ENCODE results near the gene ZNF205.
"Not testable (repeated sequence)": the region's sequence is repeated elsewhere in the genome, so short reads cannot be mapped to it uniquely, and the experiment has no call there.

- TF ChIP-seq CTCF (conservative IDR thresholded peaks at IDR 0.05); EZH2 (IDR thresholded peaks at IDR 0.05; ENCODE audit: low read depth): not testable (repeated sequence)
Measured at GRCh38 chr16:3069146-3069545, 43.2 kb upstream of the ZNF205 start.
